H1 (cell line): Measurements from ENCODE around the gene NDUFV1. TPM values are rescaled to one million over a fixed set of nuclear protein-coding genes. Genes with fewer than 3 reads are reported as not detected.
"Not testable (repeated sequence)": the region's sequence is repeated elsewhere in the genome, so short reads cannot be mapped to it uniquely, and the experiment has no call there.

Experiments used
- CTCF ChIA-PET: fragments of 300-600 bp; sonication (Branson Sonifier 250); formaldehyde crosslinking; loops from one replicate; lab custom pipeline; 2021; ENCODE audit not compliant: partially characterized antibody; lab: Charles Lee
- POLR2A ChIA-PET: fragments of 300-600 bp; sonication (Branson Sonifier 250); formaldehyde crosslinking; loops from one replicate; lab custom pipeline; 2021; ENCODE audit warnings: inconsistent platforms; ENCODE audit not compliant: partially characterized antibody; lab: Charles Lee
- DNase-seq, 2 experiments: peaks; one replicate each; pipeline versions ENCODE4 v3.0.0 to v3.0.0-alpha.2; 2010 to 2022; ENCODE audit warnings: low spot score in 2 of 2, low read depth in 1 of 2, mixed read lengths in 1 of 2
- FAIRE-seq: peaks from 2 replicates; lab custom pipeline; 2011; peaks lifted over from hg19 to GRCh38; lab: Jason Lieb, UNC
- H2AFZ ChIP-seq: 2 replicates; pipeline ENCODE4 v1.8.1; 2012; ENCODE audit warnings: low read length, inconsistent platforms
- H2AK5ac ChIP-seq: 2 replicates; pipeline ENCODE4 v1.6.1; 2013; ENCODE audit warnings: low read depth, low read length
- H2BK120ac ChIP-seq: replicated peaks from 2 replicates; pipeline ENCODE3; 2013; ENCODE audit warnings: low read depth, low read length, inconsistent platforms
- H2BK12ac ChIP-seq: 2 replicates; pipeline ENCODE4 v1.6.1; 2013; ENCODE audit warnings: low read depth, low read length
- H2BK15ac ChIP-seq: 2 replicates; pipeline ENCODE4 v1.6.1; 2013; ENCODE audit warnings: low read length
- H2BK20ac ChIP-seq: 2 replicates; pipeline ENCODE4 v1.6.1; 2013; ENCODE audit warnings: low read length
- H2BK5ac ChIP-seq: 2 replicates; pipeline ENCODE4 v1.6.1; 2013; ENCODE audit warnings: low read depth, low read length
- H3K14ac ChIP-seq: 2 replicates; pipeline ENCODE4 v1.6.1; 2013; ENCODE audit warnings: inconsistent platforms; ENCODE audit not compliant: insufficient read length
- H3K18ac ChIP-seq: 2 replicates; pipeline ENCODE4 v1.6.1; 2013; ENCODE audit warnings: low read length; ENCODE audit errors: extremely low read depth
- H3K23ac ChIP-seq: 2 replicates; pipeline ENCODE4 v1.6.1; 2013; ENCODE audit warnings: inconsistent platforms; ENCODE audit not compliant: insufficient read length
- H3K23me2 ChIP-seq: 2 replicates; pipeline ENCODE4 v1.6.1; 2013; ENCODE audit warnings: low read depth, low read length
- H3K27ac ChIP-seq: 2 replicates; pipeline ENCODE4 v1.6.1; 2011; ENCODE audit warnings: low read depth, low read length, inconsistent platforms
- H3K27me3 ChIP-seq, 4 experiments: replicated peaks in 1 of 4; 1 replicate in 1 of 4; 2 replicates in 3 of 4; pipeline versions ENCODE4 v1.6.1 to v1.8.1; 2011 to 2013; ENCODE audit warnings: low read length in 3 of 4, mild to moderate bottlenecking in 3 of 4, inconsistent platforms in 2 of 4, mixed read lengths in 2 of 4, moderate library complexity in 1 of 4; ENCODE audit not compliant: control insufficient read depth in 3 of 4, insufficient read depth in 3 of 4; ENCODE audit errors: extremely low read depth in 1 of 4
- H3K36me3 ChIP-seq, 4 experiments: 2 replicates each; pipeline versions ENCODE4 v1.6.1 to v1.8.1; 2011 to 2013; ENCODE audit warnings: mild to moderate bottlenecking in 4 of 4, low read length in 3 of 4, moderate library complexity in 2 of 4, control low read depth in 1 of 4, inconsistent platforms in 1 of 4; ENCODE audit not compliant: insufficient read depth in 4 of 4, control insufficient read depth in 2 of 4
- H3K4ac ChIP-seq: replicated peaks from 2 replicates; pipeline ENCODE3; 2013; ENCODE audit warnings: low read length, low read depth, mixed read lengths, inconsistent platforms; ENCODE audit not compliant: insufficient read length
- H3K4me1 ChIP-seq, 4 experiments: replicated peaks in 1 of 4; 1 replicate in 1 of 4; 2 replicates in 3 of 4; pipeline versions ENCODE4 v1.6.1 to v1.8.1; 2011 to 2013; ENCODE audit warnings: low read length in 3 of 4, inconsistent platforms in 2 of 4, mixed read lengths in 1 of 4; ENCODE audit not compliant: insufficient read depth in 4 of 4, control insufficient read depth in 3 of 4
- H3K4me2 ChIP-seq, 2 experiments: 2 replicates each; pipeline versions ENCODE4 v1.6.1 to v1.8.1; 2011 to 2013; ENCODE audit warnings: low read depth in 2 of 2, low read length in 2 of 2, control low read depth in 1 of 2, inconsistent platforms in 1 of 2, mild to moderate bottlenecking in 1 of 2; ENCODE audit not compliant: insufficient read depth in 1 of 2
- H3K4me3 ChIP-seq, 4 experiments: fragments of 200-600, 300-600 bp in 1 of 4; sonication (generic), shearing (Covaris generic), sonication (Bioruptor Twin) in 1 of 4; 2 replicates each; pipeline versions ENCODE4 v1.5.1 to v1.8.1; 2011 to 2016; ENCODE audit warnings: low read length in 4 of 4, low read depth in 3 of 4, control low read depth in 2 of 4, inconsistent platforms in 2 of 4, mild to moderate bottlenecking in 2 of 4, mixed read lengths in 1 of 4, moderate library complexity in 1 of 4; ENCODE audit not compliant: insufficient read depth in 2 of 4; ENCODE audit errors: extremely low read depth in 1 of 4
- H3K56ac ChIP-seq: replicated peaks from 2 replicates; pipeline ENCODE3; 2013; ENCODE audit warnings: low read depth, mild to moderate bottlenecking, mixed read lengths, low read length, inconsistent platforms; ENCODE audit not compliant: insufficient read length
- H3K79me1 ChIP-seq: 2 replicates; pipeline ENCODE4 v1.6.1; 2013; ENCODE audit warnings: low read depth, low read length, control low read depth
- H3K79me2 ChIP-seq, 2 experiments: 2 replicates each; pipeline versions ENCODE4 v1.6.1 to v1.8.1; 2012 to 2013; ENCODE audit warnings: low read length in 2 of 2, mild to moderate bottlenecking in 2 of 2, inconsistent platforms in 1 of 2; ENCODE audit not compliant: insufficient read depth in 2 of 2, control insufficient read depth in 1 of 2
- H3K9ac ChIP-seq, 4 experiments: replicated peaks in 1 of 4; 1 replicate in 1 of 4; 2 replicates in 3 of 4; pipeline versions ENCODE4 v1.6.1 to v1.8.1; 2011 to 2013; ENCODE audit warnings: low read depth in 3 of 4, low read length in 3 of 4, control low read depth in 2 of 4, mild to moderate bottlenecking in 2 of 4, moderate library complexity in 2 of 4, inconsistent platforms in 1 of 4; ENCODE audit errors: extremely low read depth in 1 of 4
- H3K9me3 ChIP-seq, 2 experiments: 2 replicates each; pipeline versions ENCODE4 v1.6.1 to v1.8.1; 2012 to 2013; ENCODE audit warnings: mild to moderate bottlenecking in 2 of 2, moderate library complexity in 2 of 2, control low read depth in 1 of 2, inconsistent platforms in 1 of 2, low read depth in 1 of 2, low read length in 1 of 2, mixed read lengths in 1 of 2; ENCODE audit not compliant: insufficient read depth in 2 of 2
- H4K20me1 ChIP-seq, 2 experiments: replicated peaks in 1 of 2; 2 replicates each; pipeline versions ENCODE3 to v1.8.1; 2011 to 2013; ENCODE audit warnings: inconsistent platforms in 2 of 2, low read length in 2 of 2, mild to moderate bottlenecking in 1 of 2; ENCODE audit not compliant: insufficient read depth in 2 of 2, control insufficient read depth in 1 of 2
- H4K5ac ChIP-seq: 2 replicates; pipeline ENCODE4 v1.6.1; 2013; ENCODE audit warnings: low read length, low read depth, mixed read lengths, inconsistent platforms; ENCODE audit not compliant: insufficient read length
- H4K8ac ChIP-seq: 2 replicates; pipeline ENCODE4 v1.8.0; 2013; ENCODE audit warnings: mild to moderate bottlenecking, moderate library complexity, low read length, inconsistent platforms; ENCODE audit not compliant: insufficient read depth; ENCODE audit errors: extremely low read depth
- H4K91ac ChIP-seq: replicated peaks from 2 replicates; pipeline ENCODE3; 2013; ENCODE audit warnings: low read length, mixed read lengths, inconsistent platforms; ENCODE audit not compliant: insufficient read length
- GTF2F1 ChIP-seq: IDR thresholded peaks from 2 replicates; pipeline ENCODE4 v1.6.1; 2012; ENCODE audit warnings: low read depth, low read length, improper control_type of control experiment, borderline replicate concordance
- POLR2A ChIP-seq, 2 experiments: IDR thresholded peaks; 1 replicate in 1 of 2; 2 replicates in 1 of 2; pipeline ENCODE4 v1.6.1; 2011; ENCODE audit warnings: low read depth in 2 of 2, low read length in 2 of 2, mild to moderate bottlenecking in 2 of 2; ENCODE audit errors: control extremely low read depth in 1 of 2
- POLR2AphosphoS5 ChIP-seq: IDR thresholded peaks from 2 replicates; pipeline ENCODE4 v1.6.1; 2011; ENCODE audit warnings: low read depth, low read length
- SP1 ChIP-seq: IDR thresholded peaks from 2 replicates; pipeline ENCODE4 v1.6.1; 2011; ENCODE audit warnings: low read depth, low read length
- TAF1 ChIP-seq: IDR thresholded peaks from 2 replicates; pipeline ENCODE4 v1.6.1; 2011; ENCODE audit warnings: mild to moderate bottlenecking, low read depth, low read length
- TAF7 ChIP-seq: optimal IDR thresholded peaks from 2 replicates; pipeline ENCODE3; 2011; ENCODE audit warnings: low read depth, mild to moderate bottlenecking, inconsistent platforms, low read length, moderate library complexity, borderline replicate concordance
- TBP ChIP-seq: IDR thresholded peaks from 2 replicates; pipeline ENCODE4 v1.6.1; 2011; ENCODE audit warnings: low read depth, low read length, improper control_type of control experiment
- WGBS, 2 experiments: shearing (Covaris generic) in 1 of 2; methylation state at CpG; one replicate each; pipeline versions ENCODE4 v1.1.6 to v1.1.7; 2013 to 2015; ENCODE audit warnings: low lambda C conversion rate in 2 of 2, mixed read lengths in 2 of 2, inconsistent platforms in 1 of 2, low coverage in 1 of 2, missing lambda C conversion rate in 1 of 2; ENCODE audit not compliant: insufficient replicate concordance in 2 of 2, insufficient coverage in 1 of 2, insufficient read length in 1 of 2; ENCODE audit errors: extremely low coverage in 1 of 2, missing lambda C conversion rate in 1 of 2; 5-methylcytosine and 5-hydroxymethylcytosine counted together
- polyA plus RNA-seq, 7 experiments: library from polyadenylated mRNA; depleted of rRNA in 3 of 7; stranded (reverse) in 5 of 7; unstranded in 2 of 7; fragments of >200 nt in 5 of 7; fragments of 200-250 nt in 2 of 7; gene quantifications; 1 replicate in 5 of 7; 2 replicates in 1 of 7; 4 replicates in 1 of 7; pipeline versions ENCODE4 v1.2.1 to v1.2.3, GENCODE V29; 2011 to 2013; ENCODE audit warnings: missing spikeins in 2 of 7, mixed read lengths in 2 of 7
- total RNA-seq: library from RNA; stranded (reverse); fragmentation: NEBNext Ultra II Directional; extraction: Animal tissue kit (Norgen Biotek cat#: 25700); gene quantifications from 2 replicates; pipeline ENCODE4 v1.2.1, GENCODE V29; 2021

The NDUFV1 gene
- total and polyA plus RNA-seq, 2 of the 8 experiments (the other 6 are each of a cell fraction or from before 2014, with no cell fraction given), result 125 to 131 TPM

DNA sequence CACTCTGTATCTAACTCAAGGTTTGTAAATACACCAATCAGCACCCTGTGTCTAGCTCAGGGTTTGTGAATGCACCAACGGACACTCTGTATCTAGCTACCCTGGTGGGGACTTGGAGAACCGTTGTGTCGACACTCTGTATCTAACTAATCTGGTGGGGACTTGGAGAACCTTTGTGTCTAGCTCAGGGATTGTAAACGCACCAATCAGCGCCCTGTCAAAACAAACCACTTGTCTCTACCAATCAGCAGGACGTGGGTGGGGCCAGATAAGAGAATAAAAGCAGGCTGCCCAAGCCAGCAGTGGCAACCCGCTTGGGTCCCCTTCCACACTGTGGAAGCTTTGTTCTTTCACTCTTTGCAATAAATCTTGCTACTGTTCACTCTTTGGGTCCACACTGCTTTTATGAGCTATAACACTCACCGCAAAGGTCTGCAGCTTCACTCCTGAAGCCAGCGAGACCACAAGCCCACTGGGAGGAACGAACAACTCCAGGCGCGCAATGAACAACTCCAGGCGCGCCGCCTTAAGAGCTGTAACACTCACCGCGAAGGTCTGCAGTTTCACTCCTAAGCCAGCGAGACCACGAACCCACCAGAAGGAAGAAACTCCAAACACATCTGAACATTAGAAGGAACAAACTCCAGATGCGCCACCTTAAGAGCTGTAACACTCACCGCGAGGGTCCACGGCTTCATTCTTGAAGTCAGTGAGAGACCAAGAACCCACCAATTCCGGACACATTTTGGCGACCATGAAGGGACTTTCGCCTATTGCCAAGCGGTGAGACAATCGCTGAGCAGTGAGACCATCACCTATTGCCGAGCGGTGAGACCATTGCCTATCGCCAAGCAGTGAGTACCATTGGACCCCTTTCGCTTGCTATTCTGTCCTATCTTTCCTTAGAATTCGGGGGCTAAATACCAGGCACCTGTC, 13.2 kb downstream of the NDUFV1 start:
- H3K4me2 ChIP-seq, result peak overlapping the region; percentile 70 to 77
- H3K9me3 ChIP-seq, H3K79me2 ChIP-seq, H4K5ac ChIP-seq, H3K27me3 ChIP-seq, H2BK12ac ChIP-seq, H2AK5ac ChIP-seq, H2BK20ac ChIP-seq, H3K4ac ChIP-seq, H4K8ac ChIP-seq, H2BK15ac ChIP-seq, H2BK120ac ChIP-seq, H3K23ac ChIP-seq, FAIRE-seq, H3K14ac ChIP-seq, H4K91ac ChIP-seq, H3K27ac ChIP-seq, H2AFZ ChIP-seq, H3K56ac ChIP-seq, H3K23me2 ChIP-seq, H3K36me3 ChIP-seq, H4K20me1 ChIP-seq, H2BK5ac ChIP-seq, H3K79me1 ChIP-seq, H3K18ac ChIP-seq: not testable (repeated sequence)
- ChIA-PET POLR2A (interaction anchor here (0.6 to 10.7 kb wide), 17 partner anchors 10 to 269 kb away, joined by 3 to 194 read pairs (median 5); partner anchors contain the start of genes GSTP1, NUDT8 and TBX10), CTCF (interaction anchor here (0.8 to 2.9 kb wide), 7 partner anchors 10 to 102 kb away, joined by 3 to 28 read pairs (median 3); partner anchors contain the start of gene NUDT8)
- peak overlapping the region; percentile 71 to 88 (median 80) for H3K4me3 ChIP-seq
- WGBS, 2 experiments, result 6% methylated on average over 33 of the region's 33 CpGs; no CpG with 5 or more reads in 1 of the 2 experiments
- TF ChIP-seq TAF1 (peak; percentile 53; the same call in 1 of the 2 replicates), POLR2A (IDR thresholded peaks at IDR 0.05; ENCODE audit: control extremely low read depth in 1 of 2, low read depth in 2 of 2, low read length in 2 of 2) (peak in 1 of 2 experiments; percentile 86; a peak in 2 of 3 replicates), GTF2F1 (0 out of 2 replicates have a peak, but pooled peaks have one; percentile 46), TAF7 (peak; percentile 34), POLR2AphosphoS5 (peak; percentile 75), TBP (peak; percentile 72), SP1 (peak; percentile 64; the same call in 1 of the 2 replicates)
- peak in 1 of 2 experiments; percentile 76 for DNase-seq
- peak overlapping the region in 3 of 4 experiments; percentile 56 to 69 (median 58); a peak in 4 of 7 replicates for H3K9ac ChIP-seq
- peaks cover 13 to 23% (median 20%) of the 10 kb centered on the region in 4 experiments for H3K4me1 ChIP-seq
